ENCODE measurements around the gene RGS19.
A peak's percentile ranks its signal among the peaks of the same experiment; 100 is the strongest.

The RGS19 gene

GRCh38 chr20:64107736-64108457, 28.6 kb upstream of the RGS19 start:
- DNase-seq, result no peak

GRCh38 chr20:64106981-64107735, 27.8 kb upstream of the RGS19 start, which contains the start of gene NPBWR2:
NPBWR2 (minus strand) TSS chr20:64107565; CDS start chr20:64106831, 734 bp downstream.
- DNase-seq, result no peak

GRCh38 chr20:64106435-64106961, 27.2 kb upstream of the RGS19 start:
- no peak for DNase-seq

- DNase-seq, result no peak
Measured at GRCh38 chr20:64105846-64106434, 26.6 kb upstream of the RGS19 start.

- DNase-seq, result no peak
Measured at GRCh38 chr20:64104667-64105451, 25.5 kb upstream of the RGS19 start.

GRCh38 chr20:64103871-64104666, 24.8 kb upstream of the RGS19 start:
- DNase-seq, result no peak

- peak; percentile 55 for DNase-seq
Measured at GRCh38 chr20:64102647-64103354, 23.5 kb upstream of the RGS19 start.

- DNase-seq, result peak; percentile 34
Measured at GRCh38 chr20:64101731-64102621, 22.7 kb upstream of the RGS19 start.

GRCh38 chr20:64100946-64101688, 21.8 kb upstream of the RGS19 start:
- DNase-seq, result no peak

GRCh38 chr20:64100566-64100888, 21.2 kb upstream of the RGS19 start:
- DNase-seq, result no peak

GRCh38 chr20:64099880-64100565, 20.7 kb upstream of the RGS19 start:
- no peak for DNase-seq

GRCh38 chr20:64099086-64099786, 19.9 kb upstream of the RGS19 start:
- no peak for DNase-seq

GRCh38 chr20:64098471-64099013, 19.2 kb upstream of the RGS19 start:
- DNase-seq, result no peak

- no peak for DNase-seq
Measured at GRCh38 chr20:64096535-64096934, 17.2 kb upstream of the RGS19 start.

GRCh38 chr20:64095927-64096326, 16.6 kb upstream of the RGS19 start:
- DNase-seq, result no peak

GRCh38 chr20:64095455-64095854, 16.1 kb upstream of the RGS19 start:
- DNase-seq, result no peak

GRCh38 chr20:64093013-64093503, 13.7 kb upstream of the RGS19 start:
- no peak for DNase-seq

All from NCI-H2227 treated with DMSO at 0.1 percent for 48 hours (cell line).